Chondrocyte (in vitro differentiated cells): ENCODE measurements around the gene INPP5A. TPM values are rescaled to one million over a fixed set of nuclear protein-coding genes. Genes with fewer than 3 reads are reported as not detected.

Experiments
- DNase-seq: peaks from one replicate; pipeline ENCODE4 v3.0.0; 2021; ENCODE audit warnings: mixed read lengths, low spot score
- H3K27ac Mint-ChIP-seq: one replicate; pipeline ENCODE4 v1.8.0; 2021; ENCODE audit warnings: mild to moderate bottlenecking, moderate library complexity, mixed read lengths; ENCODE audit not compliant: unreplicated experiment
- H3K27me3 Mint-ChIP-seq: 2 replicates; pipeline ENCODE4 v1.8.0; 2021; ENCODE audit warnings: low read depth, mixed read lengths
- H3K36me3 Mint-ChIP-seq: 2 replicates; pipeline ENCODE4 v1.8.0; 2021; ENCODE audit warnings: low read depth, mixed read lengths
- H3K4me1 Mint-ChIP-seq: 2 replicates; pipeline ENCODE4 v1.8.0; 2021; ENCODE audit warnings: low read depth, mild to moderate bottlenecking, mixed read lengths
- H3K4me3 Mint-ChIP-seq: one replicate; pipeline ENCODE4 v1.8.0; 2021; ENCODE audit warnings: mild to moderate bottlenecking, moderate library complexity, mixed read lengths; ENCODE audit not compliant: unreplicated experiment
- H3K9me3 Mint-ChIP-seq: 2 replicates; pipeline ENCODE4 v1.8.0; 2021; ENCODE audit warnings: low read depth, mixed read lengths
- total RNA-seq: library from RNA; stranded (reverse); gene quantifications from 3 replicates; pipeline ENCODE4 v1.2.1, GENCODE V29; 2021
- TF ChIP-seq, protein P1 (sequence below): fragments of 200-600 bp; sonication (generic); IDR thresholded peaks from 2 replicates; pipeline ENCODE4 v1.5.0; 2021; ENCODE audit warnings: antibody characterized with exemption, mild to moderate bottlenecking, moderate library complexity

Gene INPP5A
- total RNA-seq, 1 donor from 2014 or later, result 40.6 TPM

DNA sequence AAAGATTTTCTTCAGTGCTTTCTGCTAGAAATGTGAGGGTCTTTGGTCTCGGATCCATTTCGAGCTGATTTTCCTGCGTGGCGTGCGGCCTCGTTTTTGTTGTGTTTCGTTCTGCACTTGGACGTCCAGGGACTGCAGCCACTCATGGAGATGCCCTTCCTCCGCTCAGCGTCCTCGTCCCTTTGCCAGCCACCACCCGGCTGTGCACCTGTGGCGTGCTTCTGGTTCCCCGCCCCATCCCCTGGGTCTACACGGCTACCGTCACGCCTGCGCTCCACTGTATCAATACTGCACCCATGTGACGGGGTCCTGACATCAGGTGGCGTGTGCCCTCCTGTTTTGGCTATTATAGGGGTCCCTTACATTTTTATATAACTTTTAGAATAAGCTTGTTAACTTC, 291.1 kb downstream of the INPP5A start:
- peaks cover 44% of the 10 kb centered on the region for H3K27me3 Mint-ChIP-seq
- H3K27ac Mint-ChIP-seq, result no peak overlapping the region
- H3K9me3 Mint-ChIP-seq, result no peaks in the 10 kb centered on the region
- TF ChIP-seq, protein P1, sequence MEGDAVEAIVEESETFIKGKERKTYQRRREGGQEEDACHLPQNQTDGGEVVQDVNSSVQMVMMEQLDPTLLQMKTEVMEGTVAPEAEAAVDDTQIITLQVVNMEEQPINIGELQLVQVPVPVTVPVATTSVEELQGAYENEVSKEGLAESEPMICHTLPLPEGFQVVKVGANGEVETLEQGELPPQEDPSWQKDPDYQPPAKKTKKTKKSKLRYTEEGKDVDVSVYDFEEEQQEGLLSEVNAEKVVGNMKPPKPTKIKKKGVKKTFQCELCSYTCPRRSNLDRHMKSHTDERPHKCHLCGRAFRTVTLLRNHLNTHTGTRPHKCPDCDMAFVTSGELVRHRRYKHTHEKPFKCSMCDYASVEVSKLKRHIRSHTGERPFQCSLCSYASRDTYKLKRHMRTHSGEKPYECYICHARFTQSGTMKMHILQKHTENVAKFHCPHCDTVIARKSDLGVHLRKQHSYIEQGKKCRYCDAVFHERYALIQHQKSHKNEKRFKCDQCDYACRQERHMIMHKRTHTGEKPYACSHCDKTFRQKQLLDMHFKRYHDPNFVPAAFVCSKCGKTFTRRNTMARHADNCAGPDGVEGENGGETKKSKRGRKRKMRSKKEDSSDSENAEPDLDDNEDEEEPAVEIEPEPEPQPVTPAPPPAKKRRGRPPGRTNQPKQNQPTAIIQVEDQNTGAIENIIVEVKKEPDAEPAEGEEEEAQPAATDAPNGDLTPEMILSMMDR, result no peak
- H3K4me3 Mint-ChIP-seq, result no peak overlapping the region
- no peak for DNase-seq
- H3K4me1 Mint-ChIP-seq, result no peaks in the 10 kb centered on the region
- H3K36me3 Mint-ChIP-seq, result no peaks in the 10 kb centered on the region

DNA sequence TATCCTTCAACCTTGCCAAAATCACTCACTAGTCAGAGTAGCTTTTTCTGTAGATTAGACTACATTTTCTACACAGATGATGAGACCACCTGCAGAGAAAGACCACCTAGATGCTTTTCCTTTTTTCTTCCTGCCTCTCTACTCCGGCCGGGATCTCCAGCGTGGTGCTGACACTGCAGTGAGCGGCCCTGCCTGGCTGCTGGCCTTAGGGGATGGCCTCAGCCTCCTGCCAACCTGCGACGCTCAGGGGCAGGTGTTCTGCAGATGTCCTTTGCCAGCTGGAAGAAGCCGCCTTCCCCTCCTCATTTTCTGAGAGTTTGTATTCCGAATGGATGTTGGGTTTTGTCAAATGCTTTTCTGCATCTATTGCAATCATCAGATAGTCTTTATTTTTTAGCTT, 291.8 kb downstream of the INPP5A start:
- H3K4me1 Mint-ChIP-seq, result no peaks in the 10 kb centered on the region
- H3K4me3 Mint-ChIP-seq, result no peak overlapping the region
- peaks cover 44% of the 10 kb centered on the region for H3K27me3 Mint-ChIP-seq
- no peaks in the 10 kb centered on the region for H3K9me3 Mint-ChIP-seq
- TF ChIP-seq, protein P1, result no peak
- no peak for DNase-seq
- no peaks in the 10 kb centered on the region for H3K36me3 Mint-ChIP-seq
- H3K27ac Mint-ChIP-seq, result no peak overlapping the region

DNA sequence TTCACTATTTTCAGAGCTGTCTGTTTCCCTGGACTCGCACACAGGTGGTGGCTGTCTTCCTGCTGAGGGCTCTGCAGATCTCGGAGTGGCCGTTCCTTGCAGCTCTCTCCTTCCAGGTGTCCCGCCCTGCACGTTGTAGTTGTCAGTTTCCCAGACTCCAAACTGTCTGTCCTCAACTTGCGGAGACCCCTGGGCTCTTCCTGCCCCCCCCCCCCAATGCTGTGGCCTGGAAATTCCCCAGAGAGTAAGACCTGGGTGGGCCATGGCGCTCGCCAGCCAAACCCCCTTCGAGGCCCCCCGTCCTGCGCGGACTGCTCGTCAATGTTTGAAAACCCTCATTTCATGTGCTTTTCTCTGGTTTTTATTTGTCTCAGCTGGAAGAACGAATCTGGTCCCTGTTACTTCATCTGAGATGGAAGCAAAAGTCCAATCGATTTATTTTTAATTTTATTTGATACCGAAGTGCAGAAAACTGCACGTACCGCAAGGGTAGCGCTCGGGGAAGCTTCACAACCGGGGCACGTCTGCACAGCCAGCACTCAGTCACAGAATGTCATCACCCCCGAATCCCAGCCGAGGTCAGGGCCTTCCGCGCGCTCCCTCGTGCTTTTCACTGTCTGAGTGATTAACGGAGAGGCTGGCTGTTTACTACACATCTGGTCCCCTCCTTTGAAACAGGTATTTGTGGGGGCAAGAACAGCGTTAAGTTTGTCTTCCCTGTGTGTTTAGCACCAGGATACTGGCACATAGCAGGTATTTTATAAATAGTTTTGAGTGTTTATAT, 294.8 kb downstream of the INPP5A start:
- DNase-seq, result no peak
- no peaks in the 10 kb centered on the region for H3K36me3 Mint-ChIP-seq
- peaks cover 47% of the 10 kb centered on the region for H3K27me3 Mint-ChIP-seq
- H3K4me3 Mint-ChIP-seq, result no peak overlapping the region
- no peaks in the 10 kb centered on the region for H3K9me3 Mint-ChIP-seq
- H3K4me1 Mint-ChIP-seq, result no peaks in the 10 kb centered on the region
- TF ChIP-seq, protein P1, result no peak
- H3K27ac Mint-ChIP-seq, result no peak overlapping the region

Other genes starting within 250 kb of the INPP5A start
- 15.8 to 17.9 TPM (median 17.2 TPM) in 3 replicates for gene STK32C, start 229.8 kb upstream of the INPP5A start, total RNA-seq
- 10.2 to 14.4 TPM (median 13.2 TPM) in 3 replicates for gene LRRC27, start 205.6 kb upstream of the INPP5A start, total RNA-seq
- gene PWWP2B, start 140.6 kb upstream of the INPP5A start, total RNA-seq, result 9.9 to 13.9 TPM (median 13.2 TPM) in 3 replicates
- gene NKX6-2, start 248.4 kb downstream of the INPP5A start, total RNA-seq, result not detected in 3 replicates